Chondrocyte (in vitro differentiated cells): ENCODE results near the gene INVS. TPM values are rescaled to one million over a fixed set of nuclear protein-coding genes. Genes with fewer than 3 reads are reported as not detected.

ENCODE experiments used
- DNase-seq: peaks from one replicate; pipeline ENCODE4 v3.0.0; 2021; ENCODE audit warnings: mixed read lengths, low spot score
- H3K27ac Mint-ChIP-seq: one replicate; pipeline ENCODE4 v1.8.0; 2021; ENCODE audit warnings: mild to moderate bottlenecking, moderate library complexity, mixed read lengths; ENCODE audit not compliant: unreplicated experiment
- H3K27me3 Mint-ChIP-seq: 2 replicates; pipeline ENCODE4 v1.8.0; 2021; ENCODE audit warnings: low read depth, mixed read lengths
- H3K36me3 Mint-ChIP-seq: 2 replicates; pipeline ENCODE4 v1.8.0; 2021; ENCODE audit warnings: low read depth, mixed read lengths
- H3K4me1 Mint-ChIP-seq: 2 replicates; pipeline ENCODE4 v1.8.0; 2021; ENCODE audit warnings: low read depth, mild to moderate bottlenecking, mixed read lengths
- H3K4me3 Mint-ChIP-seq: one replicate; pipeline ENCODE4 v1.8.0; 2021; ENCODE audit warnings: mild to moderate bottlenecking, moderate library complexity, mixed read lengths; ENCODE audit not compliant: unreplicated experiment
- H3K9me3 Mint-ChIP-seq: 2 replicates; pipeline ENCODE4 v1.8.0; 2021; ENCODE audit warnings: low read depth, mixed read lengths
- total RNA-seq: library from RNA; stranded (reverse); gene quantifications from 3 replicates; pipeline ENCODE4 v1.2.1, GENCODE V29; 2021
- TF ChIP-seq, protein P1 (sequence below): fragments of 200-600 bp; sonication (generic); IDR thresholded peaks from 2 replicates; pipeline ENCODE4 v1.5.0; 2021; ENCODE audit warnings: antibody characterized with exemption, mild to moderate bottlenecking, moderate library complexity

INVS gene
- total RNA-seq, 1 donor from 2014 or later, result 16.0 TPM

DNA sequence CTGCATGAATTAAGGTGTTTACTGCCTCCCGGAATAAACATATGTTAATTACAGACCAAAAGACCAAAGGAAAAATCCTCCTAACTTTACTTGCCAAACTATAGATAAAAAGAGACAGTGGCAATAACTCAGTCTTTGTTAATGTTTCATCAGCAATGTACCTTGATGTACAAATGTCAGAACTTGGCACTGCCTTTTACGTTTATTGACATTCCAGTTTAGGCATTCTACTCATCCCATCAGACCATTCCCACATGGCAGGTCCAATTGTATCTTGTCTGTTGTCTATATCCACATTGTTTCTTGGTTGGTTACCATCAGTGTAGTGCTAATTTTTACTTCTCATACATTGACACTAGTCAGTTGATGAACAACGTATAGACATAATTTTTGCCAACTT lies 168.2 kb downstream of the INVS start:
- no peaks in the 10 kb centered on the region for H3K4me1 Mint-ChIP-seq
- TF ChIP-seq, protein P1, sequence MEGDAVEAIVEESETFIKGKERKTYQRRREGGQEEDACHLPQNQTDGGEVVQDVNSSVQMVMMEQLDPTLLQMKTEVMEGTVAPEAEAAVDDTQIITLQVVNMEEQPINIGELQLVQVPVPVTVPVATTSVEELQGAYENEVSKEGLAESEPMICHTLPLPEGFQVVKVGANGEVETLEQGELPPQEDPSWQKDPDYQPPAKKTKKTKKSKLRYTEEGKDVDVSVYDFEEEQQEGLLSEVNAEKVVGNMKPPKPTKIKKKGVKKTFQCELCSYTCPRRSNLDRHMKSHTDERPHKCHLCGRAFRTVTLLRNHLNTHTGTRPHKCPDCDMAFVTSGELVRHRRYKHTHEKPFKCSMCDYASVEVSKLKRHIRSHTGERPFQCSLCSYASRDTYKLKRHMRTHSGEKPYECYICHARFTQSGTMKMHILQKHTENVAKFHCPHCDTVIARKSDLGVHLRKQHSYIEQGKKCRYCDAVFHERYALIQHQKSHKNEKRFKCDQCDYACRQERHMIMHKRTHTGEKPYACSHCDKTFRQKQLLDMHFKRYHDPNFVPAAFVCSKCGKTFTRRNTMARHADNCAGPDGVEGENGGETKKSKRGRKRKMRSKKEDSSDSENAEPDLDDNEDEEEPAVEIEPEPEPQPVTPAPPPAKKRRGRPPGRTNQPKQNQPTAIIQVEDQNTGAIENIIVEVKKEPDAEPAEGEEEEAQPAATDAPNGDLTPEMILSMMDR, result no peak
- no peak for DNase-seq
- H3K4me3 Mint-ChIP-seq, result no peak overlapping the region
- no peak overlapping the region for H3K27ac Mint-ChIP-seq
- peaks cover 9% of the 10 kb centered on the region for H3K36me3 Mint-ChIP-seq
- H3K9me3 Mint-ChIP-seq, result peaks cover 3% of the 10 kb centered on the region
- no peaks in the 10 kb centered on the region for H3K27me3 Mint-ChIP-seq

DNA sequence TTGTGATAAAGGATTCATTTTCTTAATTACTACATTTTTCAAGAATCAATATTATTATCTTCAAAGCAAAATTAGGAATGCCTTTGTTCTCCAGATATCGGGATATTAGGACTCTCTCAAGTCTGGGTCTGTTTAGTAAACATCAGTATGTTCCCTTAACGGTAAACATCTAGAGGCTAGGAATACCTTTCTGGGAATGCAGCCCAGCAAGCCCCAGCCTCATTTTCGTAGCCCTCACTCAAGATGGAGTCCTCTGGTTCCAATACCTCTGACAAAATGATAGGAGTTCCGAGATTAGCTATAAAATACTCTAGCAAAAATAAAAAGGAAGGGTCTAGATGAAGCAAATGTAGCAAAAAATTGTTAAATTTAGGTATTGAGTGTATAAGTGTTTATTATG lies 169.2 kb downstream of the INVS start:
- no peak for DNase-seq
- Mint-ChIP-seq H3K27me3 (no peaks in the 10 kb centered on the region), H3K9me3 (peaks cover 3% of the 10 kb centered on the region), H3K4me1 (no peaks in the 10 kb centered on the region), H3K4me3 (no peak overlapping the region), H3K36me3 (peaks cover 12% of the 10 kb centered on the region), H3K27ac (no peak overlapping the region)
- TF ChIP-seq, protein P1, result no peak

DNA sequence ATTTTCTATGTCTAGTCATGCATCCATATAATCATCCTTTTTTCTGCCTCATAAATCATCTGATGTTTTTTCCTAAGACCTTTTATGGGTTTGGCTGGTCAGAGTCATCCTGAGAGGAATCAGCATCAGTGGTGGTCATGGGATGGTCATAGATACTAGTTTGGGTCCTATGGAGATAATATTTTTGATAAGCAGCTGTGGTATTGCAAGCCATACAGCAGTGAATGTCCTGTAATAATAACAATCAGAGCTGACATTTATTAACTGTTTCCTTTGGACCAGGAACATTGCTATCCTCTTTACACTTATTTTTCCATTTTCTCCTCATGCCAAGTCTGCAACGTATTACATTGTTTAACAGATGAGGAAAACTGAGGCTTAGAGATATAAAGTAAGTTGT lies 170.6 kb downstream of the INVS start:
- no peaks in the 10 kb centered on the region for H3K9me3 Mint-ChIP-seq
- no peak for DNase-seq
- TF ChIP-seq, protein P1, result no peak
- H3K27me3 Mint-ChIP-seq, result no peaks in the 10 kb centered on the region
- H3K36me3 Mint-ChIP-seq, result peaks cover 12% of the 10 kb centered on the region
- H3K4me3 Mint-ChIP-seq, result no peak overlapping the region
- H3K4me1 Mint-ChIP-seq, result no peaks in the 10 kb centered on the region
- H3K27ac Mint-ChIP-seq, result no peak overlapping the region

DNA sequence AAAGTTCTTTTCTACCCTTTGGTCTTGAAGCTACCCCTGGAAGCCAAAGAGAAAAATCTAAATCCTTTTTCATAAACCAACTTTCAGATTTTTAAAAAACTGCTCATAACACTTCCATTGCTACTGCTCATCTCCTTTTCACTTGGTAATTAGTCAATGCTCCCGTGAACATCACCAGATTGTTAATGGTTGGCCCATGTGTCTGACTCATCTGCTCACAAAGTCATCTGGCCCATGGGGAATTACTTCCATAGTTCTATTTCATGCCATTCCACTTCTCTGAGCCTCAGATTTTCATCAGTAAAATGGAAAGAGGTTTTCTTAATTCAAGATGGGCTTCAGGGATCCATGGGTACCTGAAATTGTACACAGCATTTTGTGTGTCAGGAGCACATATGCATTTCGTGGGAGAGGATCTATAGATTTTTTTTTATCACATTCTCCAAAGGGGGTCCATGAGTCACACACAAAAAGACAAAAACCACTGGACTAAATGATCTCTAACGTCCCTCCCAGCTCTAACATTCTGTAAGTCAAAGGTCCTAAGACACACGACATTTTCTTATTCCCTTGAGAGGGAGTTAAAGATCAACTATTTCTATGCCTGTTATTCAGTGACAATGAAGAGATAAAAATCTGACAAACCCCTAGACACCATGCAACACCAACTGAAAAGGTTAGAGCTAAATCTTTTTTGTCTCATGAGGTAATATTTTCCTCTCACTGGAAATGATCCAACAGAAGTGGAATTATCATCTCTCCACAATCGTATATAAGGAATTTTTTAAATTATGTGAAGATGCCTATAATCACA lies 178.3 kb downstream of the INVS start:
- no peak for DNase-seq
- TF ChIP-seq, protein P1, result no peak
- H3K4me1 Mint-ChIP-seq, result peaks cover 5% of the 10 kb centered on the region
- H3K36me3 Mint-ChIP-seq, result peaks cover 22% of the 10 kb centered on the region
- no peak overlapping the region for H3K27ac Mint-ChIP-seq
- H3K27me3 Mint-ChIP-seq, result no peaks in the 10 kb centered on the region
- H3K9me3 Mint-ChIP-seq, result no peaks in the 10 kb centered on the region
- no peak overlapping the region for H3K4me3 Mint-ChIP-seq

DNA sequence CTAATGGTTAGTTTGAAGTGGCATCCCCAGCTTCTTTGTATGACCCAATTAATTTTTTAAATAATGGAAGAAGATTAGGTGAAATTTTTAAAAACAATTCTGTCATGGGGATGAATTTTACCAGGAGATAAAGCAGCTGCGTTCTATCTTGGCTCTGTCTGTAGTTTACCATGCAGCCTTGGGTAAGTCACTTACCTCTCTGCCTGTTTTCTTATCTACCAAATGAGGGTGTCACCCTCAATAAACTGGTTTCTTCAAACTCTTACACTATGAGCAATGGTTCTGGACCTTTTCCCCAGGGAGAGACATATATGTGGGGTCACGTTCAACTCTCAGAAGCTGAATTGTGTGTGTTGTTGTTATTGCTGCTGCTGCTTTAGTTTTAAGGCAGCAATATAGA lies 182.0 kb downstream of the INVS start:
- TF ChIP-seq, protein P1, result no peak
- H3K27ac Mint-ChIP-seq, result no peak overlapping the region
- H3K27me3 Mint-ChIP-seq, result no peaks in the 10 kb centered on the region
- no peak for DNase-seq
- H3K9me3 Mint-ChIP-seq, result peaks cover 15% of the 10 kb centered on the region
- peaks cover 5% of the 10 kb centered on the region for H3K4me1 Mint-ChIP-seq
- peaks cover 37% of the 10 kb centered on the region for H3K36me3 Mint-ChIP-seq
- no peak overlapping the region for H3K4me3 Mint-ChIP-seq
